B cell (primary cell): ENCODE data around the gene CD19. TPM values are rescaled to one million over a fixed set of nuclear protein-coding genes. Genes with fewer than 3 reads are reported as not detected.

Experiments
- ATAC-seq: fragments of 200-7000 bp; cut with Tn5 transposase; one replicate; pipeline ENCODE4 v1.10.0; 2021; ENCODE audit warnings: low read depth, mild to moderate bottlenecking, moderate number of reproducible peaks, moderate library complexity
- CTCF ChIA-PET: fragments of 350-600 bp; sonication (Branson Sonifier 250); formaldehyde crosslinking; loops from one replicate; lab custom pipeline; 2021; ENCODE audit warnings: antibody characterized with exemption, inconsistent platforms; lab: Charles Lee
- POLR2A ChIA-PET: fragments of 350-600 bp; sonication (Branson Sonifier 250); formaldehyde crosslinking; loops from one replicate; lab custom pipeline; 2021; ENCODE audit warnings: antibody characterized with exemption; lab: Charles Lee
- DNase-seq: peaks from one replicate; pipeline ENCODE4 v3.0.0; 2013
- H2AFZ ChIP-seq: 2 replicates; pipeline ENCODE4 v1.6.1; 2012; ENCODE audit warnings: mild to moderate bottlenecking, low read depth, low read length; ENCODE audit not compliant: insufficient read depth, poor library complexity, severe bottlenecking
- H3K27ac ChIP-seq, 2 donors: 1 replicate in 1 of 2; 2 replicates in 1 of 2; pipeline ENCODE4 v1.5.1; 2012 to 2013; ENCODE audit warnings: low read length in 2 of 2, mild to moderate bottlenecking in 2 of 2, moderate library complexity in 1 of 2
- H3K27me3 ChIP-seq, 4 experiments: fragments of 200-600 bp in 1 of 4; sonication (generic) in 1 of 4; replicated peaks in 1 of 4; 1 replicate in 2 of 4; 2 replicates in 2 of 4; pipeline versions ENCODE4 v1.6.1 to v1.7.0; 2013 to 2016; ENCODE audit warnings: low read length in 3 of 4, mild to moderate bottlenecking in 2 of 4, mixed read lengths in 1 of 4, moderate library complexity in 1 of 4; ENCODE audit not compliant: insufficient read depth in 4 of 4, control insufficient read depth in 3 of 4; ENCODE audit errors: control extremely low read depth in 1 of 4
- H3K36me3 ChIP-seq, 2 experiments: replicated peaks in 1 of 2; 1 replicate in 1 of 2; 2 replicates in 1 of 2; pipeline versions ENCODE4 v1.6.1 to v1.7.1; 2013; ENCODE audit warnings: low read length in 1 of 2; ENCODE audit not compliant: insufficient read depth in 2 of 2, control insufficient read depth in 1 of 2; ENCODE audit errors: control extremely low read depth in 1 of 2, extremely low read depth in 1 of 2
- H3K4me1 ChIP-seq, 2 donors: fragments of 200-600 bp in 1 of 2; sonication (generic) in 1 of 2; 1 replicate in 1 of 2; 2 replicates in 1 of 2; pipeline versions ENCODE4 v1.5.1 to v1.6.1; 2013 to 2017; ENCODE audit warnings: low read length in 2 of 2; ENCODE audit not compliant: control insufficient read depth in 2 of 2, insufficient read depth in 2 of 2
- H3K4me2 ChIP-seq: replicated peaks from 2 replicates; pipeline ENCODE3; 2012; ENCODE audit warnings: mild to moderate bottlenecking, low read depth, low read length; ENCODE audit not compliant: poor library complexity, severe bottlenecking
- H3K4me3 ChIP-seq, 5 experiments: fragments of 200-600 bp in 1 of 5; sonication (generic) in 1 of 5; 1 replicate in 3 of 5; 2 replicates in 2 of 5; pipeline versions ENCODE4 v1.5.1 to v1.7.0; 2011 to 2016; ENCODE audit warnings: low read length in 4 of 5, mild to moderate bottlenecking in 4 of 5, low read depth in 2 of 5, control low read depth in 1 of 5, moderate library complexity in 1 of 5; ENCODE audit not compliant: insufficient read depth in 1 of 5; ENCODE audit errors: control extremely low read depth in 1 of 5, extremely low read depth in 1 of 5
- H3K79me2 ChIP-seq: fragments of 200-600 bp; sonication (generic); one replicate; pipeline ENCODE4 v1.6.0; 2016; ENCODE audit warnings: low read length; ENCODE audit not compliant: control insufficient read depth, insufficient read depth
- H3K9ac ChIP-seq: fragments of 200-600 bp; sonication (generic); 2 replicates; pipeline ENCODE4 v1.6.1; 2017; ENCODE audit warnings: mild to moderate bottlenecking, low read length, moderate library complexity
- H3K9me3 ChIP-seq, 3 donors: one replicate each; pipeline versions ENCODE4 v1.6.1 to v1.7.1; 2013; ENCODE audit warnings: low read length in 2 of 3; ENCODE audit not compliant: control insufficient read depth in 2 of 3, insufficient read depth in 1 of 3; ENCODE audit errors: control extremely low read depth in 1 of 3
- H4K20me1 ChIP-seq: 2 replicates; pipeline ENCODE4 v1.6.0; 2012; ENCODE audit warnings: mild to moderate bottlenecking, low read length; ENCODE audit not compliant: insufficient read depth, control insufficient read depth, poor library complexity, severe bottlenecking
- H3K27ac Mint-ChIP-seq: one replicate; pipeline ENCODE4 v1.8.0; 2021; ENCODE audit warnings: mixed read lengths
- H3K27me3 Mint-ChIP-seq: one replicate; pipeline ENCODE4 v1.8.0; 2021; ENCODE audit warnings: mixed read lengths
- H3K4me1 Mint-ChIP-seq: one replicate; pipeline ENCODE4 v1.8.0; 2021; ENCODE audit warnings: mixed read lengths
- H3K4me3 Mint-ChIP-seq: one replicate; pipeline ENCODE4 v1.8.0; 2021; ENCODE audit warnings: mixed read lengths
- H3K9me3 Mint-ChIP-seq: one replicate; pipeline ENCODE4 v1.8.0; 2022; ENCODE audit warnings: mixed read lengths; ENCODE audit not compliant: insufficient read depth
- EZH2 ChIP-seq: IDR thresholded peaks from 2 replicates; pipeline ENCODE4 v1.6.1; 2012; ENCODE audit warnings: borderline replicate concordance, low read depth, mild to moderate bottlenecking, moderate library complexity, low read length; ENCODE audit not compliant: insufficient read depth, poor library complexity, severe bottlenecking
- WGBS: methylation state at CpG from one replicate; pipeline ENCODE4 v1.1.5; 2013; ENCODE audit warnings: missing lambda C conversion rate; ENCODE audit not compliant: insufficient coverage; 5-methylcytosine and 5-hydroxymethylcytosine counted together
- intact Hi-C: fragments of 100-400 bp; cut with micrococcal nuclease; formaldehyde crosslinking; loops from one replicate; pipeline ENCODE4 v1.10.0; 2022
- polyA minus RNA-seq: library from RNA; depleted of rRNA, polyadenylated mRNA; stranded (reverse); fragments of >200 nt; gene quantifications from 2 replicates; pipeline ENCODE4 v1.2.3, GENCODE V29; 2012
- polyA plus RNA-seq: library from polyadenylated mRNA; depleted of rRNA; stranded (reverse); fragments of >200 nt; gene quantifications from 2 replicates; pipeline ENCODE4 v1.2.3, GENCODE V29; 2012
- total RNA-seq, 2 donors: library from RNA; stranded (reverse); fragments of 120-200 nt in 1 of 2; gene quantifications; 1 replicate in 1 of 2; 2 replicates in 1 of 2; pipeline versions ENCODE4 v1.2.3 to v1.2.4, GENCODE V29; 2013 to 2022
- TF ChIP-seq, protein P1 (sequence below): fragments of 200-600 bp; IDR thresholded peaks from one replicate; pipeline ENCODE4 v1.8.0; 2022; ENCODE audit warnings: antibody characterized with exemption, mild to moderate bottlenecking

The CD19 gene
- total RNA-seq (303 and 306 TPM in 2 replicates), polyA plus RNA-seq (478 and 548 TPM in 2 replicates), polyA minus RNA-seq (246 and 247 TPM in 2 replicates)
- 290 TPM for total RNA-seq (2013)

DNA sequence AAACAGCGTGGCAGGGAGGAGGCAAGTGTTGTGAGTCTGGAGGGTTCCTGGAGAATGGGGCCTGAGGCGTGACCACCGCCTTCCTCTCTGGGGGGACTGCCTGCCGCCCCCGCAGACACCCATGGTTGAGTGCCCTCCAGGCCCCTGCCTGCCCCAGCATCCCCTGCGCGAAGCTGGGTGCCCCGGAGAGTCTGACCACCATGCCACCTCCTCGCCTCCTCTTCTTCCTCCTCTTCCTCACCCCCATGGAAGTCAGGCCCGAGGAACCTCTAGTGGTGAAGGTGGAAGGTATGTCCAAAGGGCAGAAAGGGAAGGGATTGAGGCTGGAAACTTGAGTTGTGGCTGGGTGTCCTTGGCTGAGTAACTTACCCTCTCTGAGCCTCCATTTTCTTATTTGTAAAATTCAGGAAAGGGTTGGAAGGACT is at the start of gene CD19:
Gene CD19 (plus strand): TSS at position 171 of the 425 bp plus-strand sequence. CDS start 30 bp downstream, at position 201.
- H3K27ac Mint-ChIP-seq, result peak within 1 kb of the TSS; percentile 96
- 4% methylated on average over 5 of the region's 10 CpGs for WGBS
- Histone ChIP-seq H4K20me1 (peaks cover 15% of the 10 kb centered on the region), H3K4me3 (peak within 1 kb of the TSS; percentile 65 to 84 (median 83)), H3K79me2 (peaks cover 53% of the 10 kb centered on the region), H3K9ac (peak within 1 kb of the TSS; percentile 95), H2AFZ (peak within 1 kb of the TSS; percentile 73), H3K27ac (peak within 1 kb of the TSS; percentile 86 to 95), H3K4me2 (peak within 1 kb of the TSS; percentile 98), H3K9me3 (peaks cover 0 to 7% (median 0%) of the 10 kb centered on the region in 3 donors), H3K4me1 (peaks cover 55 to 76% of the 10 kb centered on the region in 2 donors), H3K27me3 (no peaks in the 10 kb centered on the region), H3K36me3 (peaks cover 0 to 32% of the 10 kb centered on the region in 2 experiments)
- peaks cover 68% of the 10 kb centered on the region for H3K4me1 Mint-ChIP-seq
- intact Hi-C loops, result loop anchor here (1.0 kb wide), 1 partner anchor 8 kb away; no protein-coding TSS in a partner anchor
- ATAC-seq, result peak; percentile 53
- no peaks in the 10 kb centered on the region for H3K9me3 Mint-ChIP-seq
- peak; percentile 63 for DNase-seq
- TF ChIP-seq EZH2, result no peak
- TF ChIP-seq, protein P1, sequence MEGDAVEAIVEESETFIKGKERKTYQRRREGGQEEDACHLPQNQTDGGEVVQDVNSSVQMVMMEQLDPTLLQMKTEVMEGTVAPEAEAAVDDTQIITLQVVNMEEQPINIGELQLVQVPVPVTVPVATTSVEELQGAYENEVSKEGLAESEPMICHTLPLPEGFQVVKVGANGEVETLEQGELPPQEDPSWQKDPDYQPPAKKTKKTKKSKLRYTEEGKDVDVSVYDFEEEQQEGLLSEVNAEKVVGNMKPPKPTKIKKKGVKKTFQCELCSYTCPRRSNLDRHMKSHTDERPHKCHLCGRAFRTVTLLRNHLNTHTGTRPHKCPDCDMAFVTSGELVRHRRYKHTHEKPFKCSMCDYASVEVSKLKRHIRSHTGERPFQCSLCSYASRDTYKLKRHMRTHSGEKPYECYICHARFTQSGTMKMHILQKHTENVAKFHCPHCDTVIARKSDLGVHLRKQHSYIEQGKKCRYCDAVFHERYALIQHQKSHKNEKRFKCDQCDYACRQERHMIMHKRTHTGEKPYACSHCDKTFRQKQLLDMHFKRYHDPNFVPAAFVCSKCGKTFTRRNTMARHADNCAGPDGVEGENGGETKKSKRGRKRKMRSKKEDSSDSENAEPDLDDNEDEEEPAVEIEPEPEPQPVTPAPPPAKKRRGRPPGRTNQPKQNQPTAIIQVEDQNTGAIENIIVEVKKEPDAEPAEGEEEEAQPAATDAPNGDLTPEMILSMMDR, result no peak
- POLR2A ChIA-PET, result interaction anchor here (0.7 to 3.7 kb wide), 9 partner anchors 9 to 437 kb away, joined by 3 to 34 read pairs (median 5); partner anchors contain the start of genes APOBR, ATXN2L, NFATC2IP and SH2B1
- CTCF ChIA-PET, result interaction anchor here (0.7 to 8.4 kb wide), 6 partner anchors 9 to 111 kb away, joined by 3 to 83 read pairs (median 5); partner anchors contain the start of genes ATXN2L and TUFM
- peak within 1 kb of the TSS; percentile 96 for H3K4me3 Mint-ChIP-seq
- no peaks in the 10 kb centered on the region for H3K27me3 Mint-ChIP-seq

DNA sequence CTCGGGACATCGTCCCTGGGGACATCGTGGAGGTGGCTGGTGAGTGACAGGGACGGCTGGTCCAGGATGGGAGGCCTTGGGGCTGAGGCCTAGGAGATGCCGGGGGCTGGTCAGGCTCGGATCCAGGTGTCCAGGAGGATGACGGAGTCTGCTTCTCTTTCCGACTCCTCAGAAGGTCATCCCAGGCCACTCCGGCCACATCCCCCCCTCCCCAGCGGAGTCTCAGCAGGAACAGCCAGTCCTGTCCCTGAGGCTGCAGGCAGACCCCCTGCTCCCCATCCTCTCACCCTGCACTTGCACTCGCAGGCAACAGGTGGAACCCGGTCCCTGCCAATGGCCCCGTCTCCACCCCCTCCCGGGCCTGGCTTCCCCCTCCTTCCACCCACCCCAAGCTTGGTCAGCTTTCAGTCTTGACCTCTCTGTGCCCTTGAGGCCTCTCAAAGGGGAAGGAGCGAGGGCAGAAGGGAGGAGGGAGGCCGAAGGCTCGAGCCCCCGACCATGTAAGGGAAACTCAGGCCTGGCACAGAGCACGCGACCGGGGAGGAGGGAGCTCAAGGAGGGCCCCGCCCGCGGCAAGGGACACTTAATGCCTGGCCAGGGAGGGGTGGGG is 49.1 kb upstream of the CD19 start:
- no peak overlapping the region for H3K4me3 ChIP-seq
- TF ChIP-seq, protein P1, result no peak
- TF ChIP-seq EZH2, result no peak
- no peak overlapping the region for H3K27ac ChIP-seq
- Mint-ChIP-seq H3K27ac (no peak overlapping the region), H3K9me3 (no peaks in the 10 kb centered on the region), H3K4me1 (peaks cover 15% of the 10 kb centered on the region), H3K4me3 (no peak overlapping the region), H3K27me3 (peaks cover 6% of the 10 kb centered on the region)
- no peak overlapping the region for H3K4me2 ChIP-seq
- H3K36me3 ChIP-seq, result no peaks in the 10 kb centered on the region
- WGBS, result 86% methylated on average over 19 of the region's 24 CpGs
- POLR2A ChIA-PET, result no interaction called here
- no peak overlapping the region for H2AFZ ChIP-seq
- peaks cover 13 to 17% of the 10 kb centered on the region in 2 donors for H3K4me1 ChIP-seq
- CTCF ChIA-PET, result interaction anchor here (0.5 to 1.4 kb wide), 2 partner anchors 59 to 1620 kb away, joined by 3 to 5 read pairs; no protein-coding TSS in a partner anchor
- H3K9ac ChIP-seq, result no peak overlapping the region
- no peaks in the 10 kb centered on the region for H3K79me2 ChIP-seq
- H4K20me1 ChIP-seq, result no peaks in the 10 kb centered on the region
- H3K27me3 ChIP-seq, result peaks cover 0 to 8% (median 1%) of the 10 kb centered on the region in 4 experiments
- ATAC-seq (no peak), DNase-seq (no peak)
- no peaks in the 10 kb centered on the region for H3K9me3 ChIP-seq
- intact Hi-C loops, result no loop called here
